C4-2B (cell line): ENCODE measurements around the gene ARHGAP12.
"Not testable (repeated sequence)": the region's sequence is repeated elsewhere in the genome, so short reads cannot be mapped to it uniquely, and the experiment has no call there.

ENCODE experiments used
- H3K27ac ChIP-seq: fragments of 450-650 bp; 2 replicates; pipeline ENCODE4 v1.5.1; 2017
- ZFX ChIP-seq: fragments of 450-650 bp; IDR thresholded peaks from 2 replicates; pipeline ENCODE4 v1.6.1; 2017
- TF ChIP-seq, protein P1 (sequence below): fragments of 450-650 bp; conservative IDR thresholded peaks from 2 replicates; pipeline ENCODE4 v1.5.1; 2017; ENCODE audit warnings: mild to moderate bottlenecking

ARHGAP12 gene

GRCh38 chr10:31928549-31929260 lies at the start of gene ARHGAP12:
ARHGAP12 (minus strand) TSS chr10:31928831; CDS start chr10:31908855, 19,976 bp downstream.
- peak; percentile 39; the same call in 1 of the 2 replicates for TF ChIP-seq ZFX
- TF ChIP-seq, protein P1, sequence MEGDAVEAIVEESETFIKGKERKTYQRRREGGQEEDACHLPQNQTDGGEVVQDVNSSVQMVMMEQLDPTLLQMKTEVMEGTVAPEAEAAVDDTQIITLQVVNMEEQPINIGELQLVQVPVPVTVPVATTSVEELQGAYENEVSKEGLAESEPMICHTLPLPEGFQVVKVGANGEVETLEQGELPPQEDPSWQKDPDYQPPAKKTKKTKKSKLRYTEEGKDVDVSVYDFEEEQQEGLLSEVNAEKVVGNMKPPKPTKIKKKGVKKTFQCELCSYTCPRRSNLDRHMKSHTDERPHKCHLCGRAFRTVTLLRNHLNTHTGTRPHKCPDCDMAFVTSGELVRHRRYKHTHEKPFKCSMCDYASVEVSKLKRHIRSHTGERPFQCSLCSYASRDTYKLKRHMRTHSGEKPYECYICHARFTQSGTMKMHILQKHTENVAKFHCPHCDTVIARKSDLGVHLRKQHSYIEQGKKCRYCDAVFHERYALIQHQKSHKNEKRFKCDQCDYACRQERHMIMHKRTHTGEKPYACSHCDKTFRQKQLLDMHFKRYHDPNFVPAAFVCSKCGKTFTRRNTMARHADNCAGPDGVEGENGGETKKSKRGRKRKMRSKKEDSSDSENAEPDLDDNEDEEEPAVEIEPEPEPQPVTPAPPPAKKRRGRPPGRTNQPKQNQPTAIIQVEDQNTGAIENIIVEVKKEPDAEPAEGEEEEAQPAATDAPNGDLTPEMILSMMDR, result no peak
- H3K27ac ChIP-seq, result peak within 1 kb of the TSS; percentile 80

DNA sequence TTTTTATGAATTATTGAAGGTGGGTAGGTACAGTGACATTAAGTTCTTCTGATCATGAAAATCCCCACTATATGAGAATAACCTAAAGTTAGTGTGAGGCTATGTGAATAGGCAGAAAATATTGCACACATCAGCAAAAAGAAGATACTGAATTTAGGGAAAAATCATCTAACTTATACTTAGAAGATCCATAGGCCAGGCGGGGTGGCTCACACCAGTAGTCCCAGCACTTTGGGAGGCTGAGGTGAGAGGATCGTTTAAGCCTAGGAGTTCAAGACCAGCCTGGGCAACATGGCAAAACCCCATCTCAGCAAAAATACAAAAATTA lies 49.5 kb upstream of the ARHGAP12 start:
- TF ChIP-seq ZFX, result no peak
- TF ChIP-seq, protein P1, result no peak
- H3K27ac ChIP-seq, result no peak overlapping the region

DNA sequence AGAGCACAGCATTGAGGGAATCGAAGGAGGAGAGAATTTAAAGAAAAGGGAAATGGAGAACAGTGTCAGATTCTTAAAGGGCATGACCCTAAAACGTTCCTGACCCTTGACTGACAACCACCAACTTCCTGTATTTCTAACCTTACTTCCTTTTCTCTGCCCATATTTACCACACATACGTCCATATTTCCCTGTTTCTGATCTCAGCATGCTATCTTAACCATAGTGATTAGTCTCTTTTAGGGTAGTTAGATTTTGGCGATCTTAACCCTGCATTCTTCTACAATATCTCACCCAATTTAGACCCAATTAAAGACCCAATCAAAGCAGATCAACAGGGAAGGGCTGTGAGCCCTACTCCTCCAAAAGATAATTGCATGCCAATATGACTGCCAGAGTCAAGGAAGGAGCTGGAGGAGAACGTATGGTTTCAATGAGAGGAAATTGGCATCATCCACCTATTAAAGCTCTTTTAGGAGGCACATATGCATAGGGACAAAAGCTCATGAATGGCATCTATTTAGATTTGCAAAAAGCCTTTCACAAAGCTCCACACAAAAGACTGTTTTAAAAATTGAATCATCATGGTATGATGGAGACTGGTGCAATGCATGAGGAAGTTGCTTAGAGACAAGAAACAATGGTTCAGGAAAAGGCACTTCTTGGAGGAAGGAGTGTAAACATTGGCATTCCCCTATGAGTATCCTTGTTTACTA lies 49.0 kb upstream of the ARHGAP12 start:
- no peak overlapping the region for H3K27ac ChIP-seq
- TF ChIP-seq ZFX, result no peak
- TF ChIP-seq, protein P1, result no peak

DNA sequence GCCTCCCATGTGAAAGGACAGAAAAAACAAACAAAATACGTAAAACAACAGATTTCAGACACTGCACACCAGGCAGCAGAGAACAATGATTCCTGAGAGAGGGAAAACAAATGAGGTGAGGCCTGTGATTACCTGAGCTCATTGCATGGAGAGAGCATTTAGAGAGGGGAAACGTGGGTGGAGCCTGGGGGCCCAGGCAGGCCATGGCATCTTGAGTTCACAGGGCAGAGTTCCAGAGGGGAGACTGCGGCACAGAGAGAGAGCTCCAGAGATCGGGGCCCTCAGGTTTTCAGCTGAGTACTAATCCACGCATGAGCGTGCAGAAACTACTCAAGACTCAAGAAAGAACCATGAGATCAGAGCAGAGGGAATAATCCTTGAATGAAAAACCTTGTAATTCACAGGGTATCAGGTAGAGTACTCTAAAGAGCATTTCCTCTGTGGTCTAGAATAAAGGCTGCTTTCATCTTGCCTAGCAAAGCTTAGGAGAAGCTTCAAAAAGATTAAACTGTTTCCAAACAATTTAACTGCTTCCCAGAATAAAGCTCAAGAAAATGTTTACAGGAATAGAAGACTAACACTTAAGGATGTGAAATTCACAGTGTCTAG lies 46.6 kb upstream of the ARHGAP12 start:
- TF ChIP-seq, protein P1, result no peak
- no peak for TF ChIP-seq ZFX
- H3K27ac ChIP-seq, result no peak overlapping the region

- TF ChIP-seq, protein P1, result no peak
- TF ChIP-seq ZFX, result no peak
- no peak overlapping the region for H3K27ac ChIP-seq
Observed at GRCh38 chr10:31974434-31975124, 45.9 kb upstream of the ARHGAP12 start.

GRCh38 chr10:31972519-31973041 lies 43.9 kb upstream of the ARHGAP12 start:
- H3K27ac ChIP-seq, result no peak overlapping the region
- TF ChIP-seq ZFX, result no peak
- TF ChIP-seq, protein P1, result no peak

DNA sequence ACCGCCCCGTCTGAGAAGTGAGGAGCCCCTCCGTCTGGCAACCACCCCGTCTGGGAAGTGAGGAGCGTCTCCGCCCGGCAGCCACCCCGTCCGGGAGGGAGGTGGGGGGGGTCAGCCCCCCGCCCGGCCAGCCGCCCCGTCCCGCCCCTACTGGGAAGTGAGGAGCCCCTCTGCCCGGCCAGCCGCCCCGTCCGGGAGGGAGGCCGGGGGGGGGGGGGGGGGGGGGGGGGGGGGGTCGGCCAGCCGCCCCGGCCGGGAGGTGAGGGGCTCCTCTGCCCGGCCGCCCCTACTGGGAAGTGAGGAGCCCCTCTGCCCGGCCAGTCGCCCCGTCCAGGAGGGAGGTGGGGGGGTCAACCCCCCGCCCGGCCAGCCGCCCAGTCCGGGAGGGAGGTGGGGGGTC lies 41.2 kb upstream of the ARHGAP12 start:
- H3K27ac ChIP-seq, result not testable (repeated sequence)
